NCI-H446 treated with DMSO at 0.1 percent for 48 hours (cell line): Measurements from ENCODE around the gene RACGAP1.

Source experiments
- DNase-seq: peaks from one replicate; lab custom pipeline; 2025; lab: John Stamatoyannopoulos, UW

The RACGAP1 gene

GRCh38 chr12:49954863-49955830 lies 70.1 kb downstream of the RACGAP1 start:
- no peak for DNase-seq

DNA sequence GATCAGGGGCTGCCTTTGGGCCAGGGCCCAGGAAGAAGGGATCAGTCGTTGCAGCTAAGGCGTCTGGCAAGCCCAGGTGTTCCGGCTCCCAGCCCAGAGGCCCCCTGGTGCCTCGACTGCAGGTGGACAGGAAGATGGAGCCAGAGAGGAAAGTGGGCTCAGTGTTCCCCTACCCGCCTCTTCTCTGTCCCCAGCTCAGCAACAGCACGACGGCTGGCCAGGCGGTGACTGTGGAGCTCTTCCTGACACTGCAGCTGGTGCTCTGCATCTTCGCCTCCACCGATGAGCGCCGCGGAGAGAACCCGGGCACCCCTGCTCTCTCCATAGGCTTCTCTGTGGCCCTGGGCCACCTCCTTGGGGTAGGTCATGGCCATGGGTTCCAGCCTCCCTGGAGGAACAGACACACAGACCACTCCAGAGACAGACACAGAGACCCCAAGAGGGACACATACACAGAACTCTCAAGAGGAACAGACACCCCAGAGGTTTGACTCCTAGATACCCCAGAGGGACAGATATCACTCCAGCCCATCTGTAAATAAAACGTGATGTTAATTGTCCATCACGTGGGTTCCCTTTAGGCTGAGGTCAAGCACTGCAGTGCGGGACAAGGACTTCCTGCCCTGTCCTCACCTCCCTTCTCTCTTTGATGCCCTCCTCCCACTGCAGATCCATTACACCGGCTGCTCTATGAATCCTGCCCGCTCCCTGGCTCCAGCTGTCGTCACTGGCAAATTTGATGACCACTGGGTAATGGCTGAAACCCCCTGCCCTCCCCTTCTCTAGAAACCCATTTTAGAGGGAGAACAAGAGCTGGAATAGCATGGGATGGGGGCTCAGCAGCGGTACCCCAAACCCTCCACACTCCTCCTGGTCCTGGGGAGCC lies 71.1 kb downstream of the RACGAP1 start:
- DNase-seq: no peak

DNA sequence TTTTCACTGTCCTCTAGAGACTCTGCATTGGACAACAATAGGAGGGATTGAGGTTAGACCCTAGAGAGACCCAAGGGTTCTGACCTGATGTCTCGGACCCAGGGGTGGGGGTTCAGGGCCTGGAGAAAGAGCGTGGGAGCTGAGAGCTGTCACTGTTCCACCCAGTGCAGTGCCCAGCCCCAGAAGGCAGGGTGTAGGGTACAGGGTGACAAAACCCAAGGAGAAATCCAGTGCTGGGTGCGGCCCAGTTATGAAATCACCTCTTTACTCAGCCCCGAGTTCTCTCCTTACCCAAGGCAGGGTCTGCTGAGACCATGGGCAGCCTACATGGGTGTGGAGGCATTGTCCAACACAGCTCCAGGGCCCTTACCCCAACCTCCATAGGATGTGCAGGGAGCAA lies 72.1 kb downstream of the RACGAP1 start:
- DNase-seq: no peak

GRCh38 chr12:49952391-49953055 lies 72.8 kb downstream of the RACGAP1 start:
- DNase-seq: no peak

DNA sequence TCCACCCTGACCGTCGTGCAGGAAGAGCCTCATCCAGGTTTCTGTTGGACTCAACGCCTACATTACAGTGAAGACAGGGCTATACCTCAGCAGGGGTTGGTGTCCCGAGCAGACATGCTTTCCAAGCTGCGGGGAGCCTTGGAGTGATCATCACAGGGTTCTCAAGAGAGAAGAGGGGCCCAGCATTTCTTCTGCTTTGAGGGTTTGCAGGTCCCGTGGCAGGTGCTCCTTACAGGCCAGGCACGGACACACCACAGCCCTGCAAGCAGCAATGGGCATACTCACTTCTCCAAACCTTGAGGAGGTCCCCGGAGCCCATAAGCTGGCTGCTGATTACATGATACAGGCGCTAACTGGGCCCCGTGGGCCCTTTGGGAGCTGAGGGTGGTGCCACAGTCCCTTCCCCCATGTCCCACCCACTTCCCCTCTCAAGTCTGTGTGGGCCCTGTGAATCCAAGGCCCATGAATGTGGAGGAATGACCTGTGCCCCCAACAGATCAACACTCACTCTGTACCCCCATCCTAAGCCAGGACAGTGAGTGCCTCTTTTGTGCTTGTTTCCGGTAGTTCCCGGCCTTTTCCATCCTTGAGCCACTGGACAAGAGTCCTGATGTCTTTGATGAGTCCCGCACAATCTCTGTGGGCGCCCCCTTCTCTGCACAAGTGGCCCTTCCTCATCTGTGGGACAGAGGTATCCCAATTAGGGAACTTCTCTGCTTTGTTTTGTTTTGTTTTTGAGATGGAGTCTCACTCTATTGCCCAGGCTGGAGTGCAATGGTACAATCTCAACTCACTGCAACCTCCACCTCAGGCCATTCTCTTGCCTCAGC lies 73.7 kb downstream of the RACGAP1 start:
- no peak for DNase-seq

- no peak for DNase-seq
Observed at GRCh38 chr12:49950273-49951251, 74.7 kb downstream of the RACGAP1 start, which contains the start of gene AQP2. AQP2 (plus strand) TSS chr12:49950737; CDS start chr12:49950831, 94 bp downstream.

- DNase-seq: no peak
Observed at GRCh38 chr12:49949866-49950265, 75.4 kb downstream of the RACGAP1 start.

DNA sequence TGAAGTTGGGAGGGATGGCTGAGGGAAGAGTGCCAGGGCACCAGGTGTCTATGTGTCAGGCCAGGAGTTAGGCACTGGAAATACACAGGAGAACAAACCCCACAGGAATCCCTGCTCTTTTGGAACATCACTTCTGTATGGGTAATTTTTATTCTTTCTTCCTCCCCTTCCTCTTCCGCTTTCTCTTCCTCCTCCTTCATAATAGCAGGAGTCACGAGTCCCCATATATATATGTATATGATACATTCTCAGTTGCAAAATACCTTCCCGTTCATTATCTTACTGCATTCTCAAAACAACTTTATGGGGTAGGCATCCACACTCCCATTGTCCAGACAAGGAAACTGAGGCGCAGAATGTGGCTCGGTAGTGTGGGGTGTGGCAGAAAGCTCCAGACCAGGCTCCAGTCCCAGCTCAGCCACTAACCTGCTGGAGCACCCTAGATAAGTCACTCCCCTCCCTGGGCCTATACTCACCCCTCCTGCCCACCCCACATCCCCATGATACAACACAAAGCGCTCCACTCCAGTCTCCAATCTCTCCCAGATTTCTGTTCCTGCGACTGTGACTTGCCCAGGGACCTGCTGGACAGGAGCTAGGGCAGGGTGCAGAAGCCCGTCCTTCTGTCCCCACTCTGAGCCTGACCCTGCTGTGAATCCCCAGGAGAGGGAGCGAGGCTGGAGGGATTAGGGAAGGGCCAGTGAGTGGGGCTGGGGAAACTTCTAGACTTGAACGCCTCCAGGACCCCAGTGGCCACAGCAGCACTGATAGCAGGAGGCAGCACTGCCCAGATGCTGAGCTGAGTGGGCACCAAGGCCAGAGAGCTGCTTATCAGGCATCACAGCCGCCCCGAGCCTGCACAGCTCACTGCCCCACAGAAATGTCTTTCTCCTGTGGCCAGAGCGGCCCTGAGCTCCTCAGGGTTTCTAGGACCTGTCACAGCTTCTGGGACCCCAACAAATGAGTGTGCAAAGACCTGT lies 76.1 kb downstream of the RACGAP1 start:
- DNase-seq: no peak

GRCh38 chr12:49947593-49948226 lies 77.6 kb downstream of the RACGAP1 start:
- no peak for DNase-seq

DNA sequence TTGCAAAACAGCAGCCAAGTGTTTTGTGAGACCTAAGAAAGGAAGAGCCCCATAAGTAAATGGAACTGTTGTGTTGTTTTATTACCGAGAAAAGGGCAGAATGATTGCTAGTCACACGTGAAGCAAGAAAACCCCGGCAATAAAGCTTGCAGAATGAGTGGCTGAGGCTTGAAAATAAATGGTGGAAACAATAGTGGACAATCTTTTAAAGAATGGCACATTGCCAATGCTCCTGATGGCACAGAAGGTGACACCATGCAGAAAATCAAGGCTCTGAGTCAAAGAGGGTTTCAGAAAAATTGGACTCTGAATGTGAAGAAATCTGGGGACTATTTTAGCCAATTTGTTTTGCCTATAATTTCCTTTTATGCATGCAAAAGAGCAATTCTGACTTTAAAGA lies 78.8 kb downstream of the RACGAP1 start:
- DNase-seq: no peak

DNA sequence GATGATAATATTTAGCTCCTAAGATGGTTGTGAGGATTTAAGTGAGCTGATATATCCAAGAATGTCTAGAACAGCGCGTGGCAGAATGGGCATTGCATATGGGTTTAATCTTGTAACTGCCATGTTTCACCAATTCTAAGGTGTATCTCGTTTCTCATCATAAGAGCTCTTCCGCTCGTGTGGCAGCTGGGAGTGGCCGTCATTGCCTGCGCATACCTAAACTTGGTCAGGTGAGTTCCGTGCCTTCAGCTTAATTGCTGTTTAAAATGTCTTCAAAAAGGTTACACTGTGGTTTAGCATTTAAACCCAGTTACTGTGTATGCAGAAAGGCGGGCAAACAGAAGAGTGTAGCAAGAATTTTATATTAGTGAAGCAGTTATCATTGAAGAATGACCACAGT lies 79.2 kb downstream of the RACGAP1 start:
- no peak for DNase-seq

- DNase-seq: no peak
Observed at GRCh38 chr12:49945394-49946080, 79.8 kb downstream of the RACGAP1 start.

GRCh38 chr12:49944718-49945117 lies 80.6 kb downstream of the RACGAP1 start:
- no peak for DNase-seq

DNA sequence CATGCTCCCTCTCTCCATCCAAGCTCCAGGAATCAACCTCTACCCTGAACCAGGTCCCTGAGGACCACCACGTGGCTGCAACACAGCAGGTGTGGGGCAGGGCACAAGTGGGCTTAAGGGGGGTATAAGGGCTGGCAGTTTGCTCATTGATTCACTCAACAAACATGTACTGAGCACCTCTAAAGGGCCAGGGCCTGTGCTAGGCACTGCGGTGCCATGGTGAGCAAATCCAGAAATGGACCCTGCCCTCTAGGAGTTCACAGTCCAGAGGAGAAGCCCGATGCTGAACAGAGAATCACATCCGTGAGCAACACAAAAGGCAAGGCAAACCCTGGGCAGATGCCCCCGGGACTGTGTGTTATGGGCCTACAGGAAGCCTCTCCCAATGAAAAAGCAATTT lies 81.2 kb downstream of the RACGAP1 start:
- no peak for DNase-seq

- no peak for DNase-seq
Observed at GRCh38 chr12:49943625-49943960, 81.7 kb downstream of the RACGAP1 start.

DNA sequence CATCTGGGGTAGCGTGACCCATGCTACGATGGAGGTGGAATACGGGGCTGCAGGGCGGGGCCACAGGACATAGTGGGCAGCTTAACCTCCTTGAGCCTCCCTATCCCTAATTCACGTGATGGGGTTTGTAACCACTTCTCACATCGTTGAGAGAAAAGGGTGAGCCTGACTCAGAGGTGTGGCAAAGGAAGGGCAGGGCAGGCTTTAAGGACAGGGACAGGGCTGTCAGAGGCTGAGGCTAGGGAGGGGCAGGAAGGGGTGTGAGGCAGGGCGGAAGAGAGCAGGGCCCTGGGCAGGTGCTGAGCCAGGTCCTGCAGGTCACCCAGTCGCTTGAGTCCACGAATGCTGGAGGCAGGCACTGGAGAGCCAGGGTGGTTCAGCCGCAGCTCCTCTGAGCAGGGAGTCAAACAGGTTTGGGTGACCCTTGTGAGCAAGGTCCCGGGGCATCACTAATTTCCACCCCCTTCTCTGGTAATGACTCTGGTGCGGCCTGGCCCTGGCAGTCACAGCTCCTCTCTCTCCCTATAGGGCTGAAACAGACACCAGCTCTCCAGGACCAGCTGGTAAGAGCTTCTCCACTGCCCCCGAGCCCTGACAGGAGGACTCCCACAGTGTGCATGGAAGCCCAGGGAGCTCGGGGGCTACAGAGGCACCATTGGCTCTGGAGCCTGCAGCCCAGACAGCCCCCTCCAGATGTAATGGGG lies 82.2 kb downstream of the RACGAP1 start:
- no peak for DNase-seq

DNA sequence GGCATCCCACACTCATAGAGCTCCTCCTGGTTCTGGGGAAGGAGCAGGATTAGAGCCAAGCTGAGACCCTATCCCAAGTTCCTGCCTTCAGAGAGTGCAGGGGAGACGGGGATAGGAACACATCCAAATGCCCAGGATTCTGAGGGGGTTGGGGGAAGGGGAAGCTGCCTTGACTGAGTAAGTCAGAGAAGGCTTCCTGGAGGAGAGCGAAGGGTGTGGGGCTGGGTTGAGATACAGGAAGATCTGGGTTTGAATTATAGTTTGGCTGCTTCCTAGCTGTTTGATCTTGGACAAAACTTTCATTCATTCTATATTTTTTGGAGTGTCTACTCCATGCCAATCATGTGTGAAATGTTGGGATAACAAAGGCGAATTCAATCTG lies 82.8 kb downstream of the RACGAP1 start:
- DNase-seq: no peak
